GM21367 (cell line): Measurements from ENCODE around the gene SDK1.

Experiments used
- ATAC-seq: cut with Tn5 transposase; IDR thresholded peaks from one replicate; pipeline ENCODE4 v1.9.1; 2021; ENCODE audit not compliant: unreplicated experiment

Gene SDK1

GRCh38 chr7:3399858-3400257 lies 98.8 kb downstream of the SDK1 start:
- no peak for ATAC-seq

GRCh38 chr7:3404501-3404900 lies 103.4 kb downstream of the SDK1 start:
- ATAC-seq: no peak

GRCh38 chr7:3408814-3409595 lies 108.0 kb downstream of the SDK1 start:
- ATAC-seq: no peak

GRCh38 chr7:3412871-3413270 lies 111.8 kb downstream of the SDK1 start:
- no peak for ATAC-seq

GRCh38 chr7:3415861-3416312 lies 114.8 kb downstream of the SDK1 start:
- no peak for ATAC-seq

GRCh38 chr7:3416453-3416852 lies 115.4 kb downstream of the SDK1 start:
- ATAC-seq: no peak

- ATAC-seq: no peak
Observed at GRCh38 chr7:3425087-3425486, 124.0 kb downstream of the SDK1 start.

GRCh38 chr7:3426064-3426463 lies 125.0 kb downstream of the SDK1 start:
- no peak for ATAC-seq

GRCh38 chr7:3427957-3428356 lies 126.9 kb downstream of the SDK1 start:
- no peak for ATAC-seq

GRCh38 chr7:3429981-3430380 lies 128.9 kb downstream of the SDK1 start:
- ATAC-seq: no peak

GRCh38 chr7:3430588-3430987 lies 129.5 kb downstream of the SDK1 start:
- ATAC-seq: no peak

- no peak for ATAC-seq
Observed at GRCh38 chr7:3431306-3431705, 130.3 kb downstream of the SDK1 start.

- ATAC-seq: no peak
Observed at GRCh38 chr7:3432911-3433310, 131.9 kb downstream of the SDK1 start.

- ATAC-seq: no peak
Observed at GRCh38 chr7:3434611-3435010, 133.6 kb downstream of the SDK1 start.

GRCh38 chr7:3436112-3436511 lies 135.1 kb downstream of the SDK1 start:
- no peak for ATAC-seq

GRCh38 chr7:3436746-3437145 lies 135.7 kb downstream of the SDK1 start:
- no peak for ATAC-seq

- no peak for ATAC-seq
Observed at GRCh38 chr7:3437467-3437866, 136.4 kb downstream of the SDK1 start.

GRCh38 chr7:3438352-3438751 lies 137.3 kb downstream of the SDK1 start:
- ATAC-seq: no peak

- ATAC-seq: no peak
Observed at GRCh38 chr7:3439333-3440030, 138.4 kb downstream of the SDK1 start.

- no peak for ATAC-seq
Observed at GRCh38 chr7:3440509-3440908, 139.5 kb downstream of the SDK1 start.

GRCh38 chr7:3443716-3444115 lies 142.7 kb downstream of the SDK1 start:
- no peak for ATAC-seq

- ATAC-seq: no peak
Observed at GRCh38 chr7:3446786-3447185, 145.7 kb downstream of the SDK1 start.
